Astrocyte (in vitro differentiated cells and primary cell): Measurements from ENCODE around the gene PDGFA.

Experiments used
- CTCF ChIP-seq: IDR thresholded peaks from 2 replicates; pipeline ENCODE4 v1.5.1; 2011; ENCODE audit warnings: low read depth, mild to moderate bottlenecking, inconsistent platforms, low read length, moderate library complexity; ENCODE audit not compliant: insufficient read depth
- EZH2 ChIP-seq: IDR thresholded peaks from 2 replicates; pipeline ENCODE4 v1.6.1; 2012; ENCODE audit warnings: mild to moderate bottlenecking, low read length, inconsistent platforms; ENCODE audit not compliant: insufficient read depth

GRCh38 chr7:516606-517456 is 2.8 kb downstream of the PDGFA start:
- TF ChIP-seq EZH2 = no peak
- TF ChIP-seq CTCF = no peak
